Measurements from ENCODE around the gene PRODH2. TPM values are rescaled to one million over a fixed set of nuclear protein-coding genes. Genes with fewer than 3 reads are reported as not detected.
A peak's percentile ranks its signal among the peaks of the same experiment; 100 is the strongest.

PRODH2 gene
- total and polyA plus RNA-seq, 2 experiments from 2014 or later = 6.8 to 13.9 TPM

DNA sequence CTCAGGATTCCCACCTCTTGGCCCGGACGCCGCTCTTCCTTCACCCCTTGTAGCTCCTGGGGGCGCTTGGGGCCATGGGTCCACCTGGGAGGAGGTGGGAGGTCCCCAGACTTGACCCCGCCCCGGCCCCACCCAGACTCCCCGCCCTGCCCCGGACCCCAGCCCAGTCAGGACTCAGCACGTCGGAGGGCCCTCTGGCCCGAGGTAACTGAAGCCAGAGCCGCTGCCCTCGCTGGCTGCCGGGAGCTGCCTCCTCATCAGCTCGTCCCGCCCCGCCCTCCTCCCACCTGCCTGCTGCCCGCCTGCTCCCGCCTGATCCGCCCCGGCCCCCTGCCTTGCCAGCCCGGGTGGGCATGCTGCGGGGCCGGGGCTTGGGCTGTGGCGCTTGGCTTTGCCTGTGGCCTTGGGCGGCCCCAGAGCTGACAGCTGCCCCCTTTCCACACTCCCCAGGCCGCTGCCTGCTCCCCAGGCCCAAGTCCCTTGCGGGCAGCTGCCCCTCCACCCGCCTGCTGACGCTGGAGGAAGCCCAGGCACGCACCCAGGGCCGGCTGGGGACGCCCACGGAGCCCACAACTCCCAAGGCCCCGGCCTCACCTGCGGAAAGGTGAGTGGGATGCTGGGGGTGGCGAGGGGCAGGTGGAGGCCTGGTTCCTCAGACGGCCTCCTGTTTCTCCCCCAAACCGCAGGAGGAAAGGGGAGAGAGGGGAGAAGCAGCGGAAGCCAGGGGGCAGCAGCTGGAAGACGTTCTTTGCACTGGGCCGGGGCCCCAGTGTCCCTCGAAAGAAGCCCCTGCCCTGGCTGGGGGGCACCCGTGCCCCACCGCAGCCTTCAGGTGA, 27.9 kb downstream of the PRODH2 start:
- H3K36me3 ChIP-seq (replicated peaks; ENCODE audit: insufficient read depth, low read depth) = no peaks in the 10 kb centered on the region
- no peaks in the 10 kb centered on the region for H3K9me2 ChIP-seq (replicated peaks; ENCODE audit: insufficient read depth)
- WGBS (ENCODE audit: low lambda C conversion rate, missing lambda C conversion rate) = 66% methylated on average over 18 of the region's 45 CpGs
- H3K27ac ChIP-seq = no peak overlapping the region
- no peaks in the 10 kb centered on the region for H4K20me1 ChIP-seq (ENCODE audit: insufficient read depth, poor library complexity, severe bottlenecking)
- no peak overlapping the region for H3K4me3 ChIP-seq
- H3K9me3 ChIP-seq (ENCODE audit: low read depth) = no peaks in the 10 kb centered on the region
- H3K4me2 ChIP-seq = peak overlapping the region; percentile 29
- no peaks in the 10 kb centered on the region for H3K4me1 ChIP-seq (ENCODE audit: insufficient read depth)
- TF ChIP-seq EZH2phosphoT487 (IDR thresholded peaks at IDR 0.05; ENCODE audit: low read depth, severe bottlenecking, unreplicated experiment) = no peak
- TF ChIP-seq CTCF (IDR thresholded peaks at IDR 0.05; ENCODE audit: poor library complexity) = no peak
- TF ChIP-seq EZH2 (IDR thresholded peaks at IDR 0.05; ENCODE audit: borderline replicate concordance) = no peak
- H2AFZ ChIP-seq = no peak overlapping the region
- DNase-seq (ENCODE audit: low spot score) = peak; percentile 46
- H3K27me3 ChIP-seq = no peaks in the 10 kb centered on the region
- H3K79me2 ChIP-seq = no peaks in the 10 kb centered on the region

- H4K20me1 ChIP-seq (ENCODE audit: insufficient read depth, poor library complexity, severe bottlenecking) = no peaks in the 10 kb centered on the region
- DNase-seq (ENCODE audit: low spot score) = no peak
- no peaks in the 10 kb centered on the region for H3K9me2 ChIP-seq (replicated peaks; ENCODE audit: insufficient read depth)
- 67% methylated on average over 15 of the region's 28 CpGs for WGBS (ENCODE audit: low lambda C conversion rate, missing lambda C conversion rate)
- H3K36me3 ChIP-seq (replicated peaks; ENCODE audit: insufficient read depth, low read depth) = no peaks in the 10 kb centered on the region
- no peak overlapping the region for H3K4me3 ChIP-seq
- H3K9me3 ChIP-seq (ENCODE audit: low read depth) = no peaks in the 10 kb centered on the region
- H3K4me1 ChIP-seq (ENCODE audit: insufficient read depth) = no peaks in the 10 kb centered on the region
- no peak overlapping the region for H3K27ac ChIP-seq
- H3K4me2 ChIP-seq = peak overlapping the region; percentile 29
- TF ChIP-seq EZH2phosphoT487 (IDR thresholded peaks at IDR 0.05; ENCODE audit: low read depth, severe bottlenecking, unreplicated experiment) (no peak), EZH2 (IDR thresholded peaks at IDR 0.05; ENCODE audit: borderline replicate concordance) (no peak), CTCF (IDR thresholded peaks at IDR 0.05; ENCODE audit: poor library complexity) (no peak)
- H3K27me3 ChIP-seq = no peaks in the 10 kb centered on the region
- no peak overlapping the region for H2AFZ ChIP-seq
- no peaks in the 10 kb centered on the region for H3K79me2 ChIP-seq
Observed at GRCh38 chr19:35783469-35784434, 28.9 kb downstream of the PRODH2 start.

GRCh38 chr19:35782589-35782988, 30.1 kb downstream of the PRODH2 start:
- DNase-seq (ENCODE audit: low spot score) = no peak
- H3K4me3 ChIP-seq = no peak overlapping the region
- H3K9me2 ChIP-seq (replicated peaks; ENCODE audit: insufficient read depth) = no peaks in the 10 kb centered on the region
- no peaks in the 10 kb centered on the region for H3K9me3 ChIP-seq (ENCODE audit: low read depth)
- H3K79me2 ChIP-seq = no peaks in the 10 kb centered on the region
- H3K36me3 ChIP-seq (replicated peaks; ENCODE audit: insufficient read depth, low read depth) = no peaks in the 10 kb centered on the region
- no peaks in the 10 kb centered on the region for H3K27me3 ChIP-seq
- TF ChIP-seq EZH2phosphoT487 (IDR thresholded peaks at IDR 0.05; ENCODE audit: low read depth, severe bottlenecking, unreplicated experiment) = no peak
- TF ChIP-seq CTCF (IDR thresholded peaks at IDR 0.05; ENCODE audit: poor library complexity) = no peak
- no peak for TF ChIP-seq EZH2 (IDR thresholded peaks at IDR 0.05; ENCODE audit: borderline replicate concordance)
- no peak overlapping the region for H3K4me2 ChIP-seq
- no peaks in the 10 kb centered on the region for H3K4me1 ChIP-seq (ENCODE audit: insufficient read depth)
- no peaks in the 10 kb centered on the region for H4K20me1 ChIP-seq (ENCODE audit: insufficient read depth, poor library complexity, severe bottlenecking)
- no peak overlapping the region for H3K27ac ChIP-seq
- no peak overlapping the region for H2AFZ ChIP-seq
- WGBS (ENCODE audit: low lambda C conversion rate, missing lambda C conversion rate) = 98% methylated on average over 12 of the region's 12 CpGs

Data from hepatocyte (in vitro differentiated cells).